ENCODE measurements around the gene VPS26C.

The VPS26C gene

GRCh38 chr21:37200641-37201480 is 66.3 kb downstream of the VPS26C start:
- no peak for DNase-seq

- DNase-seq: no peak
These were observed 67.8 kb downstream of the VPS26C start for GRCh38 chr21:37199057-37199924.

GRCh38 chr21:37197746-37198145 is 69.4 kb downstream of the VPS26C start:
- no peak for DNase-seq

GRCh38 chr21:37196847-37197246 is 70.3 kb downstream of the VPS26C start:
- no peak for DNase-seq

GRCh38 chr21:37195610-37196009 is 71.5 kb downstream of the VPS26C start:
- DNase-seq: no peak

- no peak for DNase-seq
These were observed 72.1 kb downstream of the VPS26C start for GRCh38 chr21:37195059-37195458.

- DNase-seq: no peak
These were observed 73.5 kb downstream of the VPS26C start for GRCh38 chr21:37193676-37194075.

- DNase-seq: no peak
These were observed 74.1 kb downstream of the VPS26C start for GRCh38 chr21:37193006-37193405.

GRCh38 chr21:37192019-37192418 is 75.1 kb downstream of the VPS26C start:
- DNase-seq: no peak

- no peak for DNase-seq
These were observed 78.3 kb downstream of the VPS26C start for GRCh38 chr21:37188825-37189224.

GRCh38 chr21:37186983-37187382 is 80.2 kb downstream of the VPS26C start:
- DNase-seq: no peak

GRCh38 chr21:37184784-37185593 is 82.1 kb downstream of the VPS26C start:
- DNase-seq: no peak

GRCh38 chr21:37183749-37184148 is 83.4 kb downstream of the VPS26C start:
- no peak for DNase-seq

- DNase-seq: no peak
These were observed 84.9 kb downstream of the VPS26C start for GRCh38 chr21:37182222-37182621.

- no peak for DNase-seq
These were observed 86.1 kb downstream of the VPS26C start for GRCh38 chr21:37181059-37181458.

- DNase-seq: no peak
These were observed 90.4 kb downstream of the VPS26C start for GRCh38 chr21:37176716-37177115.
